Dendritic cell treated with granulocyte-macrophage colony-stimulating factor and Interleukin-4, amounts not matched to agents 40 ng/mL and 50 ng/mL, for 4 days (primary cell): Measurements from ENCODE around the gene DCAF7.
A peak's percentile ranks its signal among the peaks of the same experiment; 100 is the strongest.

Experiments
- H3K27ac Mint-ChIP-seq: one replicate; pipeline ENCODE4 v1.8.0; 2022; ENCODE audit warnings: mild to moderate bottlenecking, mixed read lengths
- H3K27me3 Mint-ChIP-seq: one replicate; pipeline ENCODE4 v1.8.0; 2022; ENCODE audit warnings: mild to moderate bottlenecking, mixed read lengths
- H3K36me3 Mint-ChIP-seq: one replicate; pipeline ENCODE4 v1.8.0; 2022; ENCODE audit warnings: low read depth, mixed read lengths
- H3K4me1 Mint-ChIP-seq: one replicate; pipeline ENCODE4 v1.8.0; 2022; ENCODE audit warnings: low read depth, mixed read lengths
- H3K4me3 Mint-ChIP-seq: one replicate; pipeline ENCODE4 v1.8.0; 2022; ENCODE audit warnings: mild to moderate bottlenecking, moderate library complexity, mixed read lengths
- H3K9me3 Mint-ChIP-seq: one replicate; pipeline ENCODE4 v1.8.0; 2022; ENCODE audit warnings: mixed read lengths
- intact Hi-C: fragments of 100-400 bp; cut with micrococcal nuclease; formaldehyde crosslinking; loops from one replicate; pipeline ENCODE4 v1.15.0; 2022

The DCAF7 gene

GRCh38 chr17:63601439-63602371, 51.4 kb downstream of the DCAF7 start:
- intact Hi-C loops: no loop called here
- Mint-ChIP-seq H3K27ac (peak overlapping the region; percentile 90), H3K4me3 (peak overlapping the region; percentile 88), H3K9me3 (no peaks in the 10 kb centered on the region), H3K27me3 (no peaks in the 10 kb centered on the region), H3K4me1 (peaks cover 8% of the 10 kb centered on the region), H3K36me3 (peaks cover 41% of the 10 kb centered on the region)

DNA sequence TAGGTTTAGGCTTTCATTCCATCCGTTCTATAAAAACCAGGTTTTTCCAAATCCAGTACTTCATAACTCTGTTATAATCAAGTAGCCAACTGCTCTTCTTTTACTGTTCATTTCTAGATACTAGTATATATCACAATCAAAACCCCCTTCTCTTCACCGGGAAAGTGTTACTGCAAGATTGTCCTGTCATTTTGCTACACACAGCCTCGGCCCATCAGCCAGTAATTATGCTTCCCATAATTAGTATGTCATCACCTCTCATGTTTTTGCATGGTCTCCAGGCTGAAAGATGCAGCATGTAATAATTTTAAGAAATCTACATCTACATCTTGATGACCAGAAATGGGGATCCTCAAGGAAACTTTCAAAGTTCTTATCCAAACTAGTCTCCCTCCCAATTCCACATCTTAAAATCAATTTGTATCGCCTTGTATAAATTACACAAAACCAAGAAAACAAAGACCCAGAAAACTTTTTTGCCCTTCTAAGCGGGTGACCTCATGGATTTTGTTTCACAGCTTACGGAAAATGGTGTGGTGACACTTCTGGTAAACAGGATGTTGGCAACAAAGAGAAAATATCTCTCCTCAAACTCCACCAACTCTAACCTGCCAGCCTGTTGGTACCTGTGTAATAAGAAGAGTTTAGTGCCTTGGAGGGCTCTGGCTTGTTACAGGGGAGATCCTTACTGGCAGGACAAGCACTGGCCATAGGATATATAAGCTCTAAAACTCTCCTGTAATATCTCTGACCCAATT, 59.7 kb downstream of the DCAF7 start:
- Mint-ChIP-seq H3K27me3 (no peaks in the 10 kb centered on the region), H3K9me3 (no peaks in the 10 kb centered on the region), H3K4me3 (no peak overlapping the region), H3K36me3 (peaks cover 62% of the 10 kb centered on the region), H3K4me1 (no peaks in the 10 kb centered on the region), H3K27ac (no peak overlapping the region)
- intact Hi-C loops: loop anchor here (5.0 kb wide), 1 partner anchor 133 kb away; the partner anchor contains the start of gene ACE

DNA sequence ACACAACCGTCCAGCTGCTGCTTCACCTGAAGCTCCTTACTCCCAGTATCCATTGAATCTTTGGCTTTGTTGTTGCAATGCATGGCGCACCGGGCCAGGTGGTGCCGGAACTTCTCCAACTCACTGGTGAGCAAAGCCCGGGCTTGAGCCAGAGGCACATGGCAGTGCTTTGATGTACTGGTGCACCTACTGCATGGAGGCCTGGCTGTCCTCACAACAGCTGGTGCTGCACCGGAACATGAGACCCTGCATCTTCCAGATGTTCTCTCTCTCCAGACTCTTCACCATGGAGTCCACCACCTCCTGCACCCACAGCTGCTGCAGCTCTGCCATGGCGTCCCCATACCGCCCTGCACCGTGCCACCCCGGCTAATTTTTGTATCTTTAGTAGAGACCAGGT, 60.6 kb downstream of the DCAF7 start:
- Mint-ChIP-seq H3K27ac (no peak overlapping the region), H3K27me3 (no peaks in the 10 kb centered on the region), H3K36me3 (peaks cover 53% of the 10 kb centered on the region), H3K9me3 (no peaks in the 10 kb centered on the region), H3K4me3 (no peak overlapping the region), H3K4me1 (no peaks in the 10 kb centered on the region)
- intact Hi-C loops: loop anchor here (5.0 kb wide), 1 partner anchor 134 kb away; the partner anchor contains the start of gene ACE

DNA sequence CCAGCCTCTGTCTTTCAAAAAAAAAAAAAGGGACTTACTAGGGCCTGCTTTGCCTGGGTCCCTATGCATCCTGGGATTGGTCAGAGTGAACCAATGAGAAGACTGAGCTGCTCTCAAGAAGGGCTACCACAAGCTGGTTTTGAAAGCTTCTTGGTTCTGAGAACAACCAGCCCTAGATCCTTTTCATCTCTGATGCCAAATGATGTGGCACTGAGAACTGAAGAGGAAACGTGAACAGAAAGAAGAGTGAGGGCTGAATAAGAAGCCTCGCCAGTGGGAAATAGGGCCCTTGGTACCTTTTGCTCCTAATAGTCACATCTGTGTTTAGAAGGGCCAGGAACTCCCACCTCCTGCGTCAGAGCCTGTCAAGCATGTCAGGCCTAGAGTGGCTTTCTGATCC, 61.1 kb downstream of the DCAF7 start:
- Mint-ChIP-seq H3K9me3 (no peaks in the 10 kb centered on the region), H3K4me3 (no peak overlapping the region), H3K27ac (no peak overlapping the region), H3K4me1 (no peaks in the 10 kb centered on the region), H3K27me3 (no peaks in the 10 kb centered on the region), H3K36me3 (peaks cover 48% of the 10 kb centered on the region)
- intact Hi-C loops: loop anchor here (5.0 kb wide), 1 partner anchor 134 kb away; the partner anchor contains the start of gene ACE

DNA sequence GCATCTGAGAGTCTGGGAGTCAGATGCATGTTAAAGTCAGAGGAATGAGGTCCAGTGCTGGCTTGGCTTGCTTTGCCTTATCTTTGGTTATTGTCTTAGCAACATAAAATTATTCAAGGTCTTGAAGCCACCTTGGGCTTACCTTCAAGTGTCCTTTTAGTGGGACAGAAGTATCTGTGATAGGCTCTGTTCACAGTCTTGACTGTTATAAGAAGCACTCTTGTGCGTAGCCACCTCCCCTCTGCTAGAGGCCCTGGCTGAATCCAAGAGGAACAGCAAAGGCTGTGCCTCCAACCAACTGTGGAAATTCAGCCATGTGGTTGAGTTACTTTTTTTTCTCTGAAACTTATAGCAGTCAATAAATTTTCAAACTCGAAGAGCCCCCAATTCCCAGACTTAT, 63.4 kb downstream of the DCAF7 start:
- H3K9me3 Mint-ChIP-seq: no peaks in the 10 kb centered on the region
- no peaks in the 10 kb centered on the region for H3K4me1 Mint-ChIP-seq
- H3K4me3 Mint-ChIP-seq: no peak overlapping the region
- H3K27ac Mint-ChIP-seq: peak overlapping the region; percentile 20
- H3K36me3 Mint-ChIP-seq: peaks cover 25% of the 10 kb centered on the region
- intact Hi-C loops: loop anchor here (5.0 kb wide), 1 partner anchor 136 kb away; the partner anchor contains the start of gene ACE
- peaks cover 6% of the 10 kb centered on the region for H3K27me3 Mint-ChIP-seq

- Mint-ChIP-seq H3K9me3 (no peaks in the 10 kb centered on the region), H3K27ac (peak overlapping the region; percentile 84), H3K4me1 (peaks cover 23% of the 10 kb centered on the region), H3K4me3 (peak overlapping the region; percentile 87), H3K27me3 (peaks cover 6% of the 10 kb centered on the region), H3K36me3 (peaks cover 6% of the 10 kb centered on the region)
- intact Hi-C loops: loop anchor here (5.0 kb wide), 1 partner anchor 121 kb away; the partner anchor contains the start of gene STRADA
Measured at GRCh38 chr17:63621229-63621683, 71.0 kb downstream of the DCAF7 start.

- peaks cover 6% of the 10 kb centered on the region for H3K36me3 Mint-ChIP-seq
- H3K9me3 Mint-ChIP-seq: no peaks in the 10 kb centered on the region
- peaks cover 30% of the 10 kb centered on the region for H3K4me1 Mint-ChIP-seq
- intact Hi-C loops: loop anchor here (2.0 to 5.0 kb wide), 2 partner anchors 77 to 120 kb away; partner anchors contain the start of gene STRADA
- H3K27ac Mint-ChIP-seq: peak within 1 kb of the TSS; percentile 93
- H3K4me3 Mint-ChIP-seq: peak within 1 kb of the TSS; percentile 99
- H3K27me3 Mint-ChIP-seq: peaks cover 6% of the 10 kb centered on the region
Measured at GRCh38 chr17:63621684-63622573, 71.7 kb downstream of the DCAF7 start, which contains the start of gene MAP3K3. Gene MAP3K3 (plus strand): TSS chr17:63622417. CDS start chr17:63622760, 343 bp downstream.

DNA sequence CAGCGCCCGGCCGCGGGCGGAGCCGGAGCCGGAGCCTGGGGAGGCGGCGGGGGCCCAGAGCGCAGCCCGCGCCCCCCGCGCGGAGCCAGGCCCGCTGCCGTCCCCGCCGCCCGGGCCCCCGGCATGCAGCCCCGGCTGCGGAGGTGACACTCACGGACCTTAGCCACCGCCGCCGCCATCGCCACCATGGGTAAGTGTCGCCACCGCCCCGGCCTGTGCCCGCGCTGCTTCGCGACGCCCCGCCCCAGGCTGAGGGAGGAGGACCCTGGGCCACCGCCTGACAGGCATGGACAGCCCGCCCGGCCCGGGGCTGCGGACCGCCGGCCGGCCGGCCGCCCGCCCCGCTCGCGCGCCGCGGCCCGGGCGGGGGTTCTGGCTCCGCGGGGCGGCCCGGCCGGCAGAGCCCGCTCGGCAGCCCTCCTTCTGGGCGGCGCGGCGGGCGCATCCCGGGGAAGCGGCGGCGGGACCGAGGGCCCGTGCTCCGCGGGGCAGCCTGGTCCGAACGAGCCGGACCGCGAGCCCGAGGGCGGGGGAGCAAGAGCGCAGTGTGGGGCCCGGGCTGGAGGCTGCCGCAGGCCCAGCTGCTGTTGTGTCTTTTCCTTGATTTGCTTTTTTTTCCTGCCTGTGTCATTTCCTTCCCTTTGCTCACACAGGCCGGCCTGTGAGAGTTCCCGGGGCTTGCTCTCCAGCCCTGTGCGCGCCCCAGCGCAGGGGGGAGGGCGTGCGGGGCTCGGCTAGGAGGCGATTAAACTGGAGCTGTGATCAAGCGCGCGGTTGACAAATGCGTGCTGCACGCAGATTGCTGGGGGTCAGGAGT, 72.5 kb downstream of the DCAF7 start:
- intact Hi-C loops: loop anchor here (2.0 to 5.0 kb wide), 2 partner anchors 76 to 120 kb away; partner anchors contain the start of gene STRADA
- peaks cover 38% of the 10 kb centered on the region for H3K4me1 Mint-ChIP-seq

GRCh38 chr17:63623786-63624530, 73.7 kb downstream of the DCAF7 start:
- Mint-ChIP-seq H3K27ac (peak overlapping the region; percentile 93), H3K4me1 (peaks cover 41% of the 10 kb centered on the region), H3K9me3 (no peaks in the 10 kb centered on the region), H3K36me3 (peaks cover 8% of the 10 kb centered on the region), H3K27me3 (no peaks in the 10 kb centered on the region), H3K4me3 (peak overlapping the region; percentile 99)
- intact Hi-C loops: loop anchor here (2.0 to 5.0 kb wide), 3 partner anchors 25 to 118 kb away; partner anchors contain the start of gene STRADA

More for the DNA sequence above, 72.5 kb downstream of the DCAF7 start:
- no peaks in the 10 kb centered on the region for H3K9me3 Mint-ChIP-seq
- H3K27me3 Mint-ChIP-seq: peaks cover 4% of the 10 kb centered on the region
- H3K36me3 Mint-ChIP-seq: peaks cover 6% of the 10 kb centered on the region
- peak overlapping the region; percentile 99 for H3K4me3 Mint-ChIP-seq
- H3K27ac Mint-ChIP-seq: peak overlapping the region; percentile 93

GRCh38 chr17:63624531-63624880, 74.2 kb downstream of the DCAF7 start:
- H3K9me3 Mint-ChIP-seq: no peaks in the 10 kb centered on the region
- intact Hi-C loops: loop anchor here (2.0 to 5.0 kb wide), 2 partner anchors 24 to 118 kb away; partner anchors contain the start of gene STRADA
- H3K4me3 Mint-ChIP-seq: peak overlapping the region; percentile 34
- H3K36me3 Mint-ChIP-seq: peaks cover 13% of the 10 kb centered on the region
- H3K27ac Mint-ChIP-seq: peak overlapping the region; percentile 50
- no peaks in the 10 kb centered on the region for H3K27me3 Mint-ChIP-seq
- H3K4me1 Mint-ChIP-seq: peaks cover 41% of the 10 kb centered on the region

DNA sequence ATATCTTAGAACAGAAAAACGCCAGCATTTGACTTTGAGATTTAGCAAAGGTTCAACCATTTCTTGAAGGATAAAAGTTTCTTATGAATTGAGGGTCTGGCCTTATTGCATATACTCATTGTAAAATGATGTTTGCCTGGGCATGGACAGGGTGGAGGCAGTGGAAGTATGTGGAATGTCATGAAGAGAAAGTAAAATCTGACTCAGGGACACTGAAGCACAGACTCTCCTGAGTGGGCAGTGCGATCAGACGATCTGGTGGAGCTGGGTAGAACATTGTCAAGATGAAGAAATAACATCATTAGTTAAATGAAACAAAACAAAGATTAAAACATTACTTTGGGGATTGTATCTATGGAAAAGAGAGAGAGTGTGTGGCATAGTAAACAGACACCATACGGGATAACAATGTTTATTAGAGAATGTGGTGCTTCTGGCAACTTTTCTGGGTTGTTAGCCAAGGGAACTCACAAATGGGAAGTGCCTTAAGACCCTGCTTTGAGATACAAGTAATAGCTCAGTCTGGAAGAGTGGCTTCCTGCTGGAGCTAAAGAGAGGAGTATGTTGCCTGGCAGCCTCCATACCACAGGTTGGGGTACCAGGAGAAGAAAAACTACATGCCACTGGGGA, 76.4 kb downstream of the DCAF7 start:
- Mint-ChIP-seq H3K4me3 (peak overlapping the region; percentile 8), H3K36me3 (peaks cover 15% of the 10 kb centered on the region), H3K27ac (peak overlapping the region; percentile 36), H3K4me1 (peaks cover 50% of the 10 kb centered on the region), H3K27me3 (no peaks in the 10 kb centered on the region), H3K9me3 (no peaks in the 10 kb centered on the region)
- intact Hi-C loops: no loop called here
